ENCODE results near the gene MTARC1.

The MTARC1 gene

GRCh38 chr1:220786337-220787068 lies at the start of gene MTARC1:
Gene MTARC1, plus strand, starts transcription at chr1:220786913. Its CDS starts 32 bp downstream, at chr1:220786945.
- DNase-seq = peak; percentile 92

- no peak for DNase-seq
Measured at GRCh38 chr1:220741349-220741748, 45.4 kb upstream of the MTARC1 start.

- DNase-seq = no peak
Measured at GRCh38 chr1:220741825-220742224, 44.9 kb upstream of the MTARC1 start.

GRCh38 chr1:220742520-220742919 lies 44.2 kb upstream of the MTARC1 start:
- no peak for DNase-seq

- DNase-seq = no peak
Measured at GRCh38 chr1:220746851-220747250, 39.9 kb upstream of the MTARC1 start.

- no peak for DNase-seq
Measured at GRCh38 chr1:220747437-220748088, 39.1 kb upstream of the MTARC1 start.

GRCh38 chr1:220748089-220748934 lies 38.4 kb upstream of the MTARC1 start, which contains the start of gene MTARC2:
Gene MTARC2, plus strand, starts transcription at chr1:220748322. Its CDS starts 210 bp downstream, at chr1:220748532.
- peak; percentile 64 for DNase-seq

GRCh38 chr1:220748936-220749335 lies 37.8 kb upstream of the MTARC1 start:
- DNase-seq = no peak

- DNase-seq = no peak
Measured at GRCh38 chr1:220750131-220750515, 36.6 kb upstream of the MTARC1 start.

GRCh38 chr1:220751111-220751510 lies 35.6 kb upstream of the MTARC1 start:
- no peak for DNase-seq

GRCh38 chr1:220754212-220754917 lies 32.3 kb upstream of the MTARC1 start:
- DNase-seq = no peak

GRCh38 chr1:220754918-220755295 lies 31.8 kb upstream of the MTARC1 start:
- no peak for DNase-seq

- DNase-seq = no peak
Measured at GRCh38 chr1:220755309-220755708, 31.4 kb upstream of the MTARC1 start.

GRCh38 chr1:220757441-220757840 lies 29.3 kb upstream of the MTARC1 start:
- DNase-seq = no peak

- no peak for DNase-seq
Measured at GRCh38 chr1:220759147-220759546, 27.6 kb upstream of the MTARC1 start.

GRCh38 chr1:220761688-220762427 lies 24.9 kb upstream of the MTARC1 start:
- DNase-seq = peak; percentile 19

- no peak for DNase-seq
Measured at GRCh38 chr1:220764757-220765156, 22.0 kb upstream of the MTARC1 start.

GRCh38 chr1:220767312-220768125 lies 19.2 kb upstream of the MTARC1 start:
- DNase-seq = no peak

- DNase-seq = no peak
Measured at GRCh38 chr1:220768126-220768601, 18.5 kb upstream of the MTARC1 start.

- no peak for DNase-seq
Measured at GRCh38 chr1:220769205-220769604, 17.5 kb upstream of the MTARC1 start.

Measured in NCI-H1105 (cell line).